Measurements from ENCODE around the gene SORCS1. TPM values are rescaled to one million over a fixed set of nuclear protein-coding genes. Genes with fewer than 3 reads are reported as not detected.

Gene SORCS1
- total and polyA plus RNA-seq, 4 donors, result 0.08 to 0.21 (median 0.09) TPM; not detected in 1

- TF ChIP-seq HNF4A (conservative IDR thresholded peaks at IDR 0.05), result no peak
- TF ChIP-seq, protein P1, sequence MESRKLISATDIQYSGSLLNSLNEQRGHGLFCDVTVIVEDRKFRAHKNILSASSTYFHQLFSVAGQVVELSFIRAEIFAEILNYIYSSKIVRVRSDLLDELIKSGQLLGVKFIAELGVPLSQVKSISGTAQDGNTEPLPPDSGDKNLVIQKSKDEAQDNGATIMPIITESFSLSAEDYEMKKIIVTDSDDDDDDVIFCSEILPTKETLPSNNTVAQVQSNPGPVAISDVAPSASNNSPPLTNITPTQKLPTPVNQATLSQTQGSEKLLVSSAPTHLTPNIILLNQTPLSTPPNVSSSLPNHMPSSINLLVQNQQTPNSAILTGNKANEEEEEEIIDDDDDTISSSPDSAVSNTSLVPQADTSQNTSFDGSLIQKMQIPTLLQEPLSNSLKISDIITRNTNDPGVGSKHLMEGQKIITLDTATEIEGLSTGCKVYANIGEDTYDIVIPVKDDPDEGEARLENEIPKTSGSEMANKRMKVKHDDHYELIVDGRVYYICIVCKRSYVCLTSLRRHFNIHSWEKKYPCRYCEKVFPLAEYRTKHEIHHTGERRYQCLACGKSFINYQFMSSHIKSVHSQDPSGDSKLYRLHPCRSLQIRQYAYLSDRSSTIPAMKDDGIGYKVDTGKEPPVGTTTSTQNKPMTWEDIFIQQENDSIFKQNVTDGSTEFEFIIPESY (IDR thresholded peaks at IDR 0.05), result no peak
- no peak for TF ChIP-seq TAF1 (conservative IDR thresholded peaks at IDR 0.05)
- no peak for TF ChIP-seq NR2F2 (IDR thresholded peaks at IDR 0.05)
- no peak for TF ChIP-seq JUND (IDR thresholded peaks at IDR 0.05)
- TF ChIP-seq RAD21 (IDR thresholded peaks at IDR 0.05), result no peak
- no peak for TF ChIP-seq SP1 (IDR thresholded peaks at IDR 0.05)
- TF ChIP-seq, protein P2, sequence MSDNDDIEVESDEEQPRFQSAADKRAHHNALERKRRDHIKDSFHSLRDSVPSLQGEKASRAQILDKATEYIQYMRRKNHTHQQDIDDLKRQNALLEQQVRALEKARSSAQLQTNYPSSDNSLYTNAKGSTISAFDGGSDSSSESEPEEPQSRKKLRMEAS (IDR thresholded peaks at IDR 0.05), result no peak
- TF ChIP-seq FOXA2 (IDR thresholded peaks at IDR 0.05), result no peak
These were observed 209.4 kb downstream of the SORCS1 start (continued) for GRCh38 chr10:106955133-106955532.

GRCh38 chr10:106952033-106952432, 212.5 kb downstream of the SORCS1 start:
- H3K36me3 ChIP-seq (ENCODE audit: control insufficient read depth in 4 of 4, insufficient read depth in 3 of 4, low read depth in 1 of 4, low read length in 3 of 4), result no peaks in the 10 kb centered on the region
- H3K4me3 ChIP-seq (ENCODE audit: low read depth in 1 of 3, low read length in 3 of 3), result no peak overlapping the region
- no peak overlapping the region for H3K9ac ChIP-seq (ENCODE audit: low read depth in 1 of 2, low read length in 2 of 2)
- WGBS, result 95% methylated on average over 1 of the region's 1 CpG
- no peaks in the 10 kb centered on the region for H3K27me3 ChIP-seq (ENCODE audit: control insufficient read depth in 4 of 4, insufficient read depth in 4 of 4, low read length in 3 of 4)
- H3K9me3 ChIP-seq (ENCODE audit: control insufficient read depth in 4 of 4, low read length in 3 of 4), result no peaks in the 10 kb centered on the region
- no peak for TF ChIP-seq GABPA (IDR thresholded peaks at IDR 0.05 in 1 of 2, conservative IDR thresholded peaks at IDR 0.05 in 1 of 2)
- TF ChIP-seq HNF4A (conservative IDR thresholded peaks at IDR 0.05), result no peak
- TF ChIP-seq, protein P1 (IDR thresholded peaks at IDR 0.05), result no peak
- TF ChIP-seq ATF3 (IDR thresholded peaks at IDR 0.05), result no peak
- no peak for TF ChIP-seq FOXA1 (IDR thresholded peaks at IDR 0.05)
- no peak for TF ChIP-seq EGR1 (IDR thresholded peaks at IDR 0.05; ENCODE audit: low read depth in 2 of 2)
- no peak for TF ChIP-seq FOXA2 (IDR thresholded peaks at IDR 0.05)
- TF ChIP-seq JUND (IDR thresholded peaks at IDR 0.05), result no peak
- TF ChIP-seq SP1 (IDR thresholded peaks at IDR 0.05), result no peak
- no peak for TF ChIP-seq CTCF (IDR thresholded peaks at IDR 0.05; ENCODE audit: low read depth, low read length, missing input control)
- TF ChIP-seq REST (IDR thresholded peaks at IDR 0.05), result no peak
- TF ChIP-seq, protein P2 (IDR thresholded peaks at IDR 0.05), result no peak
- no peaks in the 10 kb centered on the region for H3K4me1 ChIP-seq (ENCODE audit: control insufficient read depth in 4 of 4, insufficient read depth in 4 of 4, low read length in 3 of 4)
- no peak overlapping the region for H3K27ac ChIP-seq (ENCODE audit: low read depth in 1 of 2, low read length in 2 of 2)
- no peak for DNase-seq (ENCODE audit: low spot score)
